ENCODE data around the gene ADCY10. TPM values are rescaled to one million over a fixed set of nuclear protein-coding genes. Genes with fewer than 3 reads are reported as not detected.
A peak's percentile ranks its signal among the peaks of the same experiment; 100 is the strongest.
"Not testable (repeated sequence)": the region's sequence is repeated elsewhere in the genome, so short reads cannot be mapped to it uniquely, and the experiment has no call there.

ADCY10 gene
- 0.62 TPM for total RNA-seq

GRCh38 chr1:167913895-167914496 lies at the start of gene ADCY10:
TSS of gene ADCY10 (minus strand) at chr1:167914134. CDS start at chr1:167905140, 8,994 bp downstream.
- no peak for DNase-seq

- no peak for DNase-seq
These were observed 43.8 kb upstream of the ADCY10 start for GRCh38 chr1:167957710-167958109.

GRCh38 chr1:167955915-167956314 lies 42.0 kb upstream of the ADCY10 start:
- DNase-seq: no peak

DNA sequence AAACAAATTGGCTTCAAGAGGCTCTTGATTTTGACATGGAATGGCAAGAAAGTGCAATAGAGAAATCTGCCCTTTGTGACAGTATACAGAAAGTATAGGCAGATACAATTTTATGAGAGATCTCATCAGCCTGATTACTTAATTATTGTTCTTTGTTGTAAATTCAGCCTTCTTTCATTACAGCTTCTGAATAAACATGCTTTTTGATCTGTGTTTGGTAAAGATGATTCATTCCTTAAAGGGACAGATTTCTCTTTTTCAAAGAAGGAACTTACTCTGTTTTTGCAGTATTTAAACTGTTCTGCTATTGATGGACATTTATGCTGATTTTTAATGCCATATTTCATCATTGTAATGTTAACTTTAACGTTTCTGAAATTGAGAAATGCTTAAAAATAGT lies 36.6 kb upstream of the ADCY10 start:
- DNase-seq: no peak

DNA sequence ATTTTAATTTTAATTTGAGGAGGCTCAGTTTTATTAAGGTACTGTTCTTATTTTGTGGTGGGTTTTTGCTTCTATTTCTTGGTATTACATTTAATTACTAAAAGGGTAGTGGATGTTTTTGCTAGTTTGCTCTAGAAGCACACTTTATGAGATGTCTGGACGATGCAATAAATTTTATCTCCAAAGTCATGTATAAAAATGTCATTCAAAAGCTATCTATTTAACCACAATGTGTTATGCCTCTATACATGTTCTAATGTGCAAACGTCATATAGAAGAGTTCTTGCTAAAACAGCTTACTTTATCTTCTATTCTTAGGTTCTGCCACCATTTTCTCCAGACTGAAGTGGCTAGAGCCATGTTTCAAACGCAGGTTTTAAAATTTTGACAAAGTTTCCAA lies 35.9 kb upstream of the ADCY10 start:
- no peak for DNase-seq

DNA sequence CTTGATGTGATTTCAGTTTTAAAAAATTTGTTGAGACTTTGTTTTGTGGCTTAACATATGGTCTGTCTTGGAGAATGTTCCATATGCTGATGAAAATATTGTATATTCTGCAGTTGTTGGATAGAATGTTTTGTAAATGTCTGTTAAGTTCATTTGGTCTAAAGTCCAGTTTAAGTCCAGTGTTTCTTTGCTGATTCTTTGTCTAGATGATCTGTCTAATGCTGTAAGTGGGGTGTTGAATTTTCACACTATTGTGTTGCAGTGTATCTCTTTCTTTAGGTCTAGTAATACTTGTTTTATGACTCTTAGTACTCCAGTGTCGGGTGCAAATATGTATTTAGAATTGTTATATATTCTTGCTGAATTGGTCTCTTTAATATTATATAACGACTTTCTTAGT lies 33.8 kb upstream of the ADCY10 start:
- DNase-seq: no peak

DNA sequence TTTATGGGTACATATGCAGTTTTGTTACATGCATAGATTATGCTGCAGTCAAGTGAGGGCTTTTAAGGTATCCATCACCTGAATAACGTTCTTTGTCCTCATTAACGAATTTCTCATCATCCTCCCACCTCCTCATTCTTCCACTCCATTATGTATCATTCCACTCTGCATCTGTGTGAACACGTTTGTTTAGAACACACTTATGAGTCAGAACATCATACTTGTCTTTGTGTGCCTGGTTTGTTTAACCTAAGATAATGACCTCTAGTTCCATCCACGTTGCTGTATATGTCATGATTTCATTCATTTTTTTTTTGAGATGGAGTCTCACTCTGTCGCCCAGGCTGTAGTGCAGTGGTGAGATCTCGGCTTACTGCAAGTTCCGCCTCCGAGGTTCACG lies 29.6 kb upstream of the ADCY10 start:
- DNase-seq: no peak

DNA sequence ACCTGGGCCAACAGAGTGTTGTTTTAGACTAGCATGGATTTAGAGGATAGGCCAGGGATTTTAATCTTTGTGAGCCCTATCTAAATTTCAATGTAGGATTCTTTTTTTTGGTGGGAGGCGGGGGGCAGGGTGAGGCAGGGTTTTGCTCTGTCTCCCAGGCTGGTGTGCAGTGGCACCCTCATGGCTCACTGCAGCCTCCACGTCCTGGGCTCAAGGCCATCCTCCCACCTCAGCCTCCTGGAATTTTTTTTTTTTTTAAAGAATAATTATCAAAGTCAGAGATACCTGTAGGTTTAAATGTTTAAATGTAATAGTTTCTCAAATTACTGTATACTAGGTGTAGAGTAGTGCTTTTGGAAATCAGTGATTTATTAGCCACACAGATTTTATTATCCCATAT lies 26.3 kb upstream of the ADCY10 start:
- DNase-seq: no peak

GRCh38 chr1:167938080-167938636 lies 24.2 kb upstream of the ADCY10 start:
- DNase-seq: no peak

- DNase-seq: no peak
These were observed 23.7 kb upstream of the ADCY10 start for GRCh38 chr1:167937709-167938010.

DNA sequence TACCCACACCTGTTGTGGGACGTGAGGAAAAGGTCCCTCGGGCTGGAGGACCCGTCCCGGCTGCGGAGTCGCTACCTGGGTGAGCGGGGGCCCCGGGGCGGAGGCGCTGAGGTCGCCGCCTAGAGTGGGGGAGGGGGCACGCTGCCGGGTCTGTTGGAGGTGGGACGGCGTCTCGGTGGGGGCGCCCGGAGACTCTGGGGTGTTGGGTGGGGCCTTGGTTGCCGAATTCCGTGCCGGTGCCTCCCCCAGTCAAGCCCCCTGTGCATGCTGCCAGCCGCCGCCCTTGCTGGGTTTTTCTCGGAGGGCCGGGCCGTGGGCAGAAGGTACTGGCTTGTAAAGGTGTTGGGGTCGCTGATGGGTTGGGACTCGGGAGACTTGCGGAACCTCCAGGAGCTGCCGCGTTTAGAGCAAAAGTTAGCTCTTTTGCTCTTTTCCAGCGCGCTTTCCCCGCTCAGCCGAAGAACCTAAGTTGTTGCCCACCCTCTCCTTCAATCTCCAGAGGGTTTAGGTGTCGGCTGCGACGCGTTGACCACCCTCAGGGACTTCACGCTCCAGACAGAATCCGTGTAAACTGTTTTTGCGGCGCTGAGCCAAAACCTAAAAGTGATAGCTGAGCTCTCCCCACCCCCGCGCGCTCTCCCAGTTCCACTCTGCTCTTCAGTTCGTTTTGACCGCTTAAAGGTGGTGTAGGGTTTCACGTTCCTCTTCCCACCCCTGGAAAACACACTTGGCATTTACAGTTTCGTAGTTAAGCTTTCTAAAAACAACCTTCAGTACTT lies 23.2 kb upstream of the ADCY10 start, which contains the start of gene MPC2:
Gene MPC2 (minus strand): TSS at position 143 of the 779 bp plus-strand sequence. CDS start 1,231 bp downstream, outside the sequence.
- DNase-seq: peak; percentile 33

- peak; percentile 97 for DNase-seq
These were observed 22.4 kb upstream of the ADCY10 start, which contains the start of gene DCAF6 for GRCh38 chr1:167936068-167936929. TSS of gene DCAF6 (plus strand) at chr1:167936683. CDS start at chr1:167936912, 229 bp downstream.

DNA sequence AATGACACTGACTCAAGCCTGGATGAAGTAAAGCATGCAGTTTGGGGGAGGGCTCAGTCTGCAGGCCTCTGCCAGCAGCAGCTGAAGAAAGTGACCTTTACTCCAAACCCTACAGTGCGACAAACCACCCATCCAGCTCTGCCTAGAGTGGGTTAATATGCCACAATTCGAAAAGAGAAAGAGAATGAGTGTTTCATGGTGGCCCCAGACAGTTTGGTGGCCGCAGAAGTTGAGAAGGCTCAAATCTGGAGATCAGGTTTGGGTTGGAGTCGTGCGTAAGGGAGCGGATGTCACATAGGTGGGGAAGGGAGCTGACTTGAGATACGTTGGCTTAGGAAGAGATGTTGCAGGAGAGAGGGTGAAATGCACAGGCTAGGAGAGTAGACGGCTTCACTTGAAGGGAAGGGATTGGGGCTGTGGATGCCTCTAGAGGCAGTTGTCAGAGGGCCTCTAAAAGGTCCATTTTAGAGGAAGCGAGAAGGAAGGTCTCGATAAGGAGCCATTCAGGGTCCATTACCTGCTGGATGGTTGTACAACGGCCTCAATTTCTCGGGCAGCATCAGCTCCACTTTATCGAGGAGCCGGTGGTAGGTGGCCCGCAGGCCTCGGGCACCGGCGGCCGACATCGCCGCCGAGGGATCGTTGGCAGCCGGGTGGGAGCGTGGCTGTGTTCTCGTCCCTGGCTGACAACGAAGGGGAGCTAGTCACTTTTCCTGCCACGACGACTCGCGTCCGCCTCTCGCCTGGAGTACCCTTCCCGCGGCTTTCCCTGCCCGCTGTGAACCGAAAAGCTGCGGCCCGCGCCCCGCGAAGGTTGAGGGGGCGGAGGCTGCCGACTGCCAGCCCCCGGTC lies 21.5 kb upstream of the ADCY10 start:
- no peak for DNase-seq

DNA sequence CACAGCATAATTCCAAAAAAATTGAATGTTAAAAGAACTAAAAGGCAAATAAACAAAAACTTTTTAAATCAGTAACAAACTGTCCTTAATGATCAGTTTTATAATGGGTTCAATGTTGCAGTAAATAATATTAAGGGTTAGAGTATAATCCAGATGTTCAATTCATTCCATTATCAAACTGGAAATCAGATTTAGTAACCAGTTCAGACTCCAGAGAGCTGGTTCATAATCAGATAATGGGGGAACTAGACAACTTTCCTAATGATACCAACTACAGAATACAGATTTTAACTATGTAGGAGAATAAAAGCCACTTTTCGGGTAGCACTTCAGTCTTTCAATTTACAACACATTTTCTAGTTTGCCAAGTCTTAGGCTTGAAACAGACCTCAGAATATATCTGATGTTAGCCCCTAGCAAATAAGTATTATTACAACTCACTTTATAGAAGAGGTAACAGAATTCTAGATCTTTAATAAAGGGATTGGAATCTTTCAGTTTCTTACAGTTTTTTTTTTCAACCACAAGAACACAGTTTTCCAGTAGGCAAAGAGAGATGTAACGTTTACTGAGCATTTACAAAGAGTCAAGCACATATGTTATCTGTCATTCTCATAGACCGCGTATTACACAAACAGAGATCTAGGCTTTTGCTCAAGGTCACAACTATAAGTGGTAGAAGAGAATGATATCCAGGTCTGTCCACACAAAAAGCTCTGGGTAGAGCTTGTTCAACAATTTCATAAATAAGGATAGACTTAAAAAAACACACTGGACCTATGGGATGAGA lies 20.7 kb upstream of the ADCY10 start:
- no peak for DNase-seq

DNA sequence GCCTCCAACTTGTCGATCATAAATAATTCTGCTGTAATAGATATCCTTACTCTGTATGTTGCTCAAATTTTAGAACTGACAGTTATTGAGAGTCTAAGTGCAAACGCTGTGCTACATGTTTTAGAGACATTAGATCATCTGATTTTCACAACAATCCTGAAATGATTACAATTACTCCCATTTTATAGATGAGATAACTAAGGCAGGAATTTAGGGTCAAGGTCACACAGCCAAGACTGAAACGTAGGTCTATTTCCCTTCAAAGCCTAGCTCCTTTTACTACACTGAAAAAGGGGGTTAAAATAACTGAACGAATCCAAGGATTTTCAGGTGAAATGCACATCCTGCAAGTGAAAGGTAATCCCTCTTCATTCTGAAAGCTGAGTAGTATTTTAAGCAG lies 19.9 kb upstream of the ADCY10 start:
- DNase-seq: no peak

DNA sequence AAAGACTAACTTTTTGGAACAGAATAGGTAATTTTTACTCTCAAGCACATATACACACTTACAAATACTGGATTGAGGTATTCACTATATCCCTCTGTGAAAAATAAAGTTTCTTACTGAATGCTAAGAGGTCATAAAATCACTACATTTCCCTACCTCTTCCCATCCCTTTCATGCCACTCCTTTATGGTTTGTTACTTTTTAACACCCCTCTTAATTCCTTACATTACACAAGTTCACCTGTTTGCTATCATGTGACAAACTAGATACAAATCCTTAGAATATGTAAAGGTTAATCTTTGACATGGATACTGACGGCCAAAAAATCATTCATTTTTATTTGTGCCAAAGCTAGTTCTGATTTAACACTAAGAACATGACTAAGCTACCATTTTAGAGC lies 15.8 kb upstream of the ADCY10 start:
- DNase-seq: no peak

- not testable (repeated sequence) for DNase-seq
These were observed 15.0 kb upstream of the ADCY10 start for GRCh38 chr1:167928919-167929318.

DNA sequence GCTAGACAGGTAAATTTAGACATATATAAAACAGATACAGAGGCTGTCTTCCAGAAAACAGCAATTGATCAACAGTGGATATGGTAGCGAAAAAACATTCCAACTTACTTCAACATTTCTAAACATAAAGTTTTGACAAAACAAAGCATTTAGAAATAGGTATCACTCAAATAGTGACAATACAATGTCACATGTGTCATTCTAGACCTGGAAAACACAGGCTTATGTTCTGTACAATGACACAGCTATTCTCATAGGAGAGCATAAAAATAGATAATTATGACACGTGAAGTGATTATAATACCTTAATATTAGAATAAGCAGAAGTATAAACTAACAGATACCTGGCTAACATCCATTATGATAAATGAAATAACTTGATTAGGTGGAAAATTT lies 14.5 kb upstream of the ADCY10 start:
- no peak for DNase-seq

GRCh38 chr1:167927046-167927754 lies 13.3 kb upstream of the ADCY10 start:
- no peak for DNase-seq

DNA sequence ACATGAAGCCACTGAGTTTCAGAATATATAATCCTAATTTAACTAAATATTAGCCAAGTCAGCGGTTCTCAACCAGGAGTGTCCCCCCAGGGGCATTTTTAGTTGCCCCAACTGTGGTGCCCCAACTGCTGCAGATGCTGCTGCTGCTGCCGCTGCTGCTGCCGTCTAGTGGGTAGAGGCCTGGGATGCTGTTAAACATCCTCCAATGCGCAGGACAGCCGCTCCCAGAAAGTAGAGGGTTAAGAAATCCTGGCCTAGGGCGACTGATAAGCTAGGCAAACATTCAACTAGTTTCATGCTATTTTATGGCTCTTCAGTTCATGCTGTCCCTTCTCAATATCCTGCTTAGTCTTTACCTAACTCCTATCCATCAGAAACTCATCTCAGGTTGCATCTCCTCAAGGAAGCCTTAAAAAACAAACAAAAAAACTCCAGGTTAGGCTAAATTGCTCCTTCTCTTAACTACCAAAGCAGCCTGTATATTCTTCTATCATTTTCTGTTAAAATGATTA lies 12.6 kb upstream of the ADCY10 start:
- no peak for DNase-seq

Data from occipital lobe (tissue), 2 donors.